Measurements from ENCODE around the gene ESYT2.

ESYT2 gene

GRCh38 chr7:158777793-158778192 is 51.5 kb downstream of the ESYT2 start:
- no peak for FAIRE-seq
- DNase-seq (ENCODE audit: insufficient read length, low spot score), result no peak
- TF ChIP-seq CTCF (IDR thresholded peaks at IDR 0.05; ENCODE audit: insufficient read depth, missing control alignments), result no peak

GRCh38 chr7:158776474-158776873 is 52.8 kb downstream of the ESYT2 start:
- FAIRE-seq (no peak), DNase-seq (ENCODE audit: insufficient read length, low spot score) (no peak)
- TF ChIP-seq CTCF (IDR thresholded peaks at IDR 0.05; ENCODE audit: insufficient read depth, missing control alignments), result no peak

GRCh38 chr7:158774952-158775351 is 54.4 kb downstream of the ESYT2 start:
- DNase-seq (ENCODE audit: insufficient read length, low spot score) (no peak), FAIRE-seq (no peak)
- no peak for TF ChIP-seq CTCF (IDR thresholded peaks at IDR 0.05; ENCODE audit: insufficient read depth, missing control alignments)

GRCh38 chr7:158772916-158773315 is 56.4 kb downstream of the ESYT2 start:
- FAIRE-seq, result no peak
- no peak for TF ChIP-seq CTCF (IDR thresholded peaks at IDR 0.05; ENCODE audit: insufficient read depth, missing control alignments)
- no peak for DNase-seq (ENCODE audit: insufficient read length, low spot score)

- FAIRE-seq (no peak), DNase-seq (ENCODE audit: insufficient read length, low spot score) (no peak)
- no peak for TF ChIP-seq CTCF (IDR thresholded peaks at IDR 0.05; ENCODE audit: insufficient read depth, missing control alignments)
Observed at GRCh38 chr7:158771213-158771834, 58.0 kb downstream of the ESYT2 start.

- FAIRE-seq (no peak), DNase-seq (ENCODE audit: insufficient read length, low spot score) (no peak)
- TF ChIP-seq CTCF (IDR thresholded peaks at IDR 0.05; ENCODE audit: insufficient read depth, missing control alignments), result no peak
Observed at GRCh38 chr7:158767707-158768106, 61.6 kb downstream of the ESYT2 start.

GRCh38 chr7:158766570-158767281 is 62.6 kb downstream of the ESYT2 start:
- DNase-seq (ENCODE audit: insufficient read length, low spot score) (no peak), FAIRE-seq (no peak)
- no peak for TF ChIP-seq CTCF (IDR thresholded peaks at IDR 0.05; ENCODE audit: insufficient read depth, missing control alignments)
